T47D (cell line): ENCODE measurements around the gene FSHR.

Experiments
- DNase-seq, 2 experiments: peaks; one replicate each; pipeline versions ENCODE4 v3.0.0 to v3.0.0-alpha.2; 2011 to 2012; ENCODE audit warnings: low read depth in 1 of 2, low spot score in 1 of 2
- JUND ChIP-seq: IDR thresholded peaks from 2 replicates; pipeline ENCODE4 v1.6.1; 2012; ENCODE audit warnings: low read depth
- in situ Hi-C: cut with HindIII; loops from 2 replicates; pipeline ENCODE4 v1.10.0; 2016; ENCODE audit warnings: low sequenced_read_pairs, low pct_unique_long_range_greater_than_20kb

The FSHR gene

DNA sequence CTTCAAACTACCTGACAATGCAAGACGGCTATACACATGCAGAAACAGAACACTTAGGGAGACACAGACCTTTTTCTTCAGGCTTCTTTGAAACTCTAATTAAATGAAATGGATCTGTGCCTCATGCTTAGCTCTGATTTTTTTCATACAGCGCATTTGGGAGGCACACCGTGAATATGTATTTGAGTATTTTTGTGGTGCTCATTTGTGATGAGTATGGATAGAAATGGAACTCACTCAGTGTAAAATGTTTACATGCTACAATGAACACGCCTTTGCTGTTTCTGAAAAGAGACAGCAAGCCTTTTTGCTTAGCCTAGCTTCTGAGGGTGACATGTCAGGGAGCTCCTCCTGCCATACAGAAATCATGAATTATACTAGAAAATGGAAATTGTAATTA is 113.3 kb downstream of the FSHR start:
- TF ChIP-seq JUND, result no peak
- in situ Hi-C loops, result no loop called here
- no peak for DNase-seq

DNA sequence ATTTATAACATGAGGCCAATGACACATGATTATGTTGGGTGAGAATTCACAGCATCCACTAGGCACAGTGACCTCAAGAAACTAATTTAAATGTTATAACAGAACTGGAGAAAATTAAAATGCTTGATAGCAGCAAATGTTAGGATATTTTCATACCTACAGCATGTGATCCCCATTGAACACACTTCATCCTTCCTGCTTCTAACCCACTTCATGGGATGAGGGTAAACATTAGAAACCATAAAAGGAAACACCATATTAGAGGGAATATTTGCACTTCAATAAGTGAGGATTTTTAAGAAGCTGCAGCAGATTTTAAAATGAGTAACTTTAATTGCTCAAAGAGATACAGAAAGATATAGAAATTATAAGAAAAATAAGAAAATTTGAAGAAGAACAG is 117.1 kb downstream of the FSHR start:
- no peak for TF ChIP-seq JUND
- no peak for DNase-seq
- in situ Hi-C loops, result no loop called here

DNA sequence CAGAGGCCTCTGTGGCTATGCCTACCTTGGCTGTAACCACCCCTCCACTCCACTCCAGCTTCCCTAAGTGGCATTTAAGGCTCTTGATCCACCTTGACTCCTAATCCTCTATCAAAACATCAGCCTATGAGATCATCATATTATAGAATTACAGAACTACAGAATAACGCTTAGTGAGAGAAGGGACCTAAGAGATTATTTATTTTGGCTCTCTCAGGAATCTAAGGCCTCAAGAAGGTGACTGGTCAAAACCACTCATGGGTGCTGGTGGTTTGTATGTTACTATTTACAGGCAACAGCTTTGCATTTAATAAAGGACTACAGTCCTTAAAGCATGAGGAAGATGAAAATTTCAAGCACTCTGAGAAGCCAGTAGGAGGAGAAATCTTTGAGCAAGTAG is 118.8 kb downstream of the FSHR start:
- in situ Hi-C loops, result no loop called here
- TF ChIP-seq JUND, result no peak
- DNase-seq, result no peak

DNA sequence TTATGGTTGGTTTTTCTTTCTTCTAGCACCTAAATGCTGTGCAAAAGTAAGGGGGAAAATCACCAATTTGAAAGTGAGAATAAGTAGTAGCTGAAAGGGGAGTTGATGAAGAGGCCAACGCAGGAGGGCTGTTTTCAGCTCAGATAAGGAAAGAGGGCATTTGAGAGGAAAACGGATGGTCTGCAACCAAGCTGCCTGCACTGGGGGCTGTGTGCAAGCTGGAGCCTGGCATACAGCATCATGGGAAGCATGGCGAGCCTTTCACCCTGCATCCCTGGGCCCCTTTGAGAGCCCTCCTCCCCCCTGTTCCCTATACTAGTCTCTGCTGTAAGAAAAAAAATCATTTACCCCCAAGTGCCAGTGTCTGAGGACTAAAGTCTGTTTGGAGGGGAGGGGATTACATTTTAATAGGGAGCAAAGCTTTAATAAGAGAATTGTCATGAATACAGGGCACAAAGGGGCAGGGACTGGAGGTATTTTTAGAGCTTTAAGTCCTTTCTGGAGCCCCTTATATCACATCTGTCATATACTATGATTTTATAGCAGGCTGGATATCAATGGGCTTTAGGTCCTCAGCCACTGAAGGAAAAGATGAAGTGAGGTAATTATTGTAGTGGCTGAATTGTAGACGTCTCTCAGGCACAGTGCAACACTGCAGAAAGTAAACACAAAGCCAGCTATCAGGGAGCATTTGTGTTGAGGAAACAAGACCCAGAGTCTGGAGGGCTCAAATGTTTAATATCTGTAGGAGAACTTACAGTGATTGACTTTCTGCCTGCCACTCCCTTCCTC is 120.7 kb downstream of the FSHR start:
- no peak for TF ChIP-seq JUND
- in situ Hi-C loops, result no loop called here
- DNase-seq, result no peak

DNA sequence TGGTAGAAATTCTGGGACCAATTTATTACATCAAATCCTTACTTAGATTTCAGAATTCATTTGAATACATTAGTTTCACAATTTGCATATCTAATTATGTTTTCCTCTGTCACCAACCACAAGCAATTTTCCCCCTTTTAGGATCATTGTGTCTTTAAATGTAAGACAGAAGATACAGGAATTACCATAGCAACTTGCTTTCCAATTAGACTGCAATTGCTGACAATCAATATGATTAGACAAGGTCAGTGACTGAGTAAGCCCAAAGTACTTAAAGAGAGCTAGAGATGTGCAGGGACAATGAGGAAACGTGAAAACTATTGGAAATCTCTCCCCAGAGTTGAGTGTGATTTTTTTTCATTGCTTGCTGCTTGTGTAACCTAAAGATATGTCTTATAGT is 121.4 kb downstream of the FSHR start:
- DNase-seq, result no peak
- in situ Hi-C loops, result no loop called here
- TF ChIP-seq JUND, result no peak

DNA sequence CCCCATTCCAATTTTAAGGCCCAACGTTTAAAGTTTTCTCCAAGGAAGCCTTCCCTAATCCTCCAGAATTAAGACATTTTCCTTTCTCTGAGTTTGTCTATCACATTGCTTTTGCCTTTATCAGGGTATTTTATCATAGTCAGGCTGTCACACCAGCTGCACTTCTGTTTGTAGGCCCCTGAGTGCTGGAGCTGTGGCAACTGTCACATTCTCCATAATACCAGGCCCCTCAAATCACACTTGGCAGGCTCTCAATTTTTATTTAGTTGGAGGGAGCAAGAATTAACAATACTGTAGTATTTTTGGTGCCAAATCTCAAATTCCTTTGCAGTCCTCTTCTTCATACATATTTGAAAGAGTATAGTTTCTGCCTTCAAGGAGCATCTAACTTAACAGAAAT is 122.2 kb downstream of the FSHR start:
- TF ChIP-seq JUND, result no peak
- no peak for DNase-seq
- in situ Hi-C loops, result no loop called here

DNA sequence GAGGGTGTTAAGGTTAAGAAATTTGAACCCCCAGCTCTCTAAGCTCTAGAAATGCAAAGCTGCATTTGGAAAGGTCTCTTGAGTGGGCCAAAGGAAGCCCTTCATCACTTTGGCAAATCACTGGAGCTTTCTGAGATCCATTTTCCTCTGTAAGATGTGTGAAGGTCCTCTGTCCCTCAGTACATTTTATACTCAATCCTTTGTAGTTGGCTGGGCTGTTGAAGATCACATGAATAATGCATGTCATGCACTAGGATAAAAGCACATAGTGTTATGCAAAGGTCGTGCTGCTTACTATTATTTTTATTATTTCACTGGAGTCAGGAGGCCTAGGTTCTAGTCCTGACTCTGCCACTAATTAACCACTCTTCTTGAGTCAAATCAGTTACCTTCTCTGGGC is 124.9 kb downstream of the FSHR start:
- no peak for TF ChIP-seq JUND
- no peak for DNase-seq
- in situ Hi-C loops, result no loop called here

DNA sequence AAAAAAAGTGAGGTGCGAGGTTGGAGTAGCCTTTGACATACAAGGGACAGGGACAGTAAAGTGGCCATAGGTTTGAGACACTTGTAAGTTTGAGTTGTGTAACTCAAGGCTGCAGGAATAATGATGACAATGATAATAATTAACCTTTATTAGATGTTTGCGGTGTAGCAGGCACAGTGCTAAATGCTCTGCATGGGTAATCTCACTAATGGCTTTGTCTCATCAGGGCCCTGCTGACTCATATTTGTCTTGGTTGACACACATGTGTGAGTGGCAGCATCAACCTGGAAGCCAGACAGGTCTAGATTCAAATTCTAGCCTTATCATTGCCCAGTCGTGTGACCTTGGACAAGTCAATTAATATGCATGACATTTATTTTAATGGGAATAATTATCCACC is 126.2 kb downstream of the FSHR start:
- no peak for TF ChIP-seq JUND

DNA sequence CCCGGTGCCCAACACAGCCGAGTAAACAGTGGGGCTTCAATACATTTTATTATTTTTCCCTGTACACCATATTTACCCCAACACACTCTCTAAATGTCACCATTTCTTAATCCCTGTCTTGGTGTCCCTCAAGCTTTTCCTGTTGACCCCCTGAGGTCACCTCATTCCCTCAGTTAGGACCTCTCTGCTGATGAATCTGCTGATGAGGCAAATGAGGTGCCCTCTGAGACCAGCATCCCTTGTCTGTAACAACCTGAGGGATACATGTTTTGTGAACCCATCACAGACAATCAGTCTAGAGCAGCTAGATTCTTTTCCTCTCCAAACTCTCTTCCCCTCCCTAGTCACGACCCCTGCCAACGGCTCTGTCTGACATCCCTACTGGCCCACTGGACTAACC is 127.6 kb downstream of the FSHR start:
- no peak for TF ChIP-seq JUND
- no peak for DNase-seq
- in situ Hi-C loops, result no loop called here

More for the DNA sequence above, 126.2 kb downstream of the FSHR start:
- in situ Hi-C loops, result no loop called here
- DNase-seq, result no peak

DNA sequence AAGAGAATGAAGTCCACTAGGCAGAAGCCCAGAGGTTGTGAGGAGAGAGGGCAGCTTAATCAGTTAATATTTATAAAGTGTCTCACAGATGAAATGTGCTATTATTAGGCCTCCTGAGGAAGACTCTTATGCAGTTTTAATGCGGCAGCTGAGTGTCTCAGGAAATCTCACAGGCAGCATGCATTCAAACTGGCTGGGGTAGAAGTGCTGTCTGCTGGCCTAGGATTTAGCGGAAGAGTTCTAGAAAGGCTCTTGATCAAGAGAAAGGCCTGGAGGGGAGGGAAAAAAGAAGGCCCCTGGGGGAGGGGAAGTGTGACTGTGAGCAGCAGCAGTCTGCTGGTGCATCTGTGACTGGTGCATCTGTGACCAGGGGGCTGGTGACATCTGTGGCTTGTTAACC is 133.0 kb downstream of the FSHR start:
- in situ Hi-C loops, result no loop called here
- DNase-seq, result no peak
- TF ChIP-seq JUND, result no peak

DNA sequence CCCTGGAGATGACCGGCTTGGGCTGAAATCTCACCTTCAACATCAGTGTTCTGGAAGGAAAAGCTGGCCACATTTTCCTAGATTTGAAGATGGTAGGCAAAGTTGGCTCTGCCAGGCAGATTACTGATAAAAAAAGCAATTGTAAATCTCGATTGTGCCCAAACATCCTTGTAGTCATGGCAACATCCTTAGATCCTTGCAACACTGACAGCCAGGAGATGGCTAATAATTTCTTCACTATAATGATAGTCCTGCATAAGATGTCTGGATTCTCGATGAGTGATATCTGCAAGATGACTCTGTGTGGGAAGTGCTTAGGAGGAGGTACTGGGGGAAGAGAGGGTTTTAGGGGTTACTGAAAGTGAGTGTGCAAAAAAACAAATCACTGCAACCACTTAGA is 149.1 kb downstream of the FSHR start:
- in situ Hi-C loops, result no loop called here
- DNase-seq, result no peak
- no peak for TF ChIP-seq JUND

DNA sequence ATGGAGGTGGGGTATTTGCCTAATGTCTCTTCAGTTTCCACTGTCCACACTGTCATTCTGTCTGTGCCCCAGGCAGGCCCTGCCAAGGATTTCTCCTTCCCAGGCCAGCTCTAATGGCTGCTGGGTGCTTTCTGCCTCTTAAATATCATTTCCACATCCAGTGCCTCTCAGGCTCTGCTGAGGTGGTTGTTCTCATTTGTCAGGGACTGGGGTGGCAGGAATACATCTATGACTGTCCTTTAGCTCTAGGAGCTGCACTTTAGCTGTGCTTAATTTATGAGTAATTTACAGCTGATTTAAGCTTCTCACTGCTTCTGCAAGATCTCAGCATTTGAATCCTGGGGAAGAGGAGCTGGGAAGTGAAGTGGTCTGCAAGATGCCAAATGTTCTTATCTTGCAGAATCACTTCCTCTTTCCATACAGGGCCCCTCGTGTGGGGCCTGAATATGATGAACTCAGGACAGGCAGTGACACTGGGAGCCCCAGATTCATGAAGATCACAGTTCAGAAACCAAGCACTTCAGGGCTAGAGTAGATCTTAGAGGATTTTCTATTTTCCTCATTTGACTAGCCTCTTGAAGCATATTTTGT is 150.2 kb downstream of the FSHR start:
- no peak for DNase-seq
- TF ChIP-seq JUND, result no peak
- in situ Hi-C loops, result no loop called here

DNA sequence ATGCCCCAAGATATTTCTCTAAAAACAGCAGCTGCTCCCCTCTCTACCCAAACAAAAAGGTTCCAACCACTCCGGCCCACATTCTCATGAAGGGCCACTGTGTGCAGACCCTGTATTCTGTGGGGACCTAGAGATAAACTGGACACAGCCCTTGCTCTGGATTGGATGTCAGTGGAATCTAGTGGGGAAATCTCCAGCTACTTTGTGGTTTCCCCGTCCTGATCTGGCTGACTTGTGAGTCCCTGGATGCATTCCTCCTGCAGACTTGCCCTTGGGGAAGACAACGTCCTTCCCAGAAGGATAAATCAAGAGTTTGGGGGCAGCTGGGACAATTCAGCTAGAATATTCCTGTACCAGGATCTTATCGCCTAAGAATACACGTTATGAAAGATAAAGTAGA is 151.1 kb downstream of the FSHR start:
- in situ Hi-C loops, result no loop called here
- no peak for DNase-seq
- TF ChIP-seq JUND, result no peak

DNA sequence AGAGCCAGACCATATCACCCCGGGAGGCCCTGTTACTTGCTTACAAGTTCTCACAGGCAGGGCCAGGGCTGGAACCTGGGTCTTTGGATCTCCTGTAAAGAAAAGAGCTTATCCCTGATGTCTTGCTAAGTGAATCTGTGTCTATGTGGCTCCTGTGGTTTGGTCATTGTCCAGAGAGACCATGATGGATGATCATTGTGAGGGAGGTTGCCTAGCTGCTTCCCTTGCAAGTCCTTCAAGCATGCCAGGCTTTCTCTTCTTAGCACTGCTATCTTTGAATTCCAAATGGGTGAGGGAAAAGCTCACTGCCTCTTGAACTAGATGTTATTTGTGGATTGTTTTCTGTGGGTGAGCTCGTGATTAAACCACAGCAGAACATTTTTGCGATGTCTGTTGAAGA is 151.6 kb downstream of the FSHR start:
- no peak for DNase-seq
- TF ChIP-seq JUND, result no peak
- in situ Hi-C loops, result no loop called here
